IgD-negative memory B cell (primary cell): ENCODE data around the gene MPP4. TPM values are rescaled to one million over a fixed set of nuclear protein-coding genes. Genes with fewer than 3 reads are reported as not detected.

Source experiments
- H3K27ac Mint-ChIP-seq, 3 donors: one replicate each; pipeline ENCODE4 v1.8.0; 2020 to 2022; ENCODE audit warnings: mild to moderate bottlenecking in 3 of 3, mixed read lengths in 3 of 3, moderate library complexity in 1 of 3
- H3K27me3 Mint-ChIP-seq: one replicate; pipeline ENCODE4 v1.8.0; 2021; ENCODE audit warnings: mixed read lengths
- H3K36me3 Mint-ChIP-seq: one replicate; pipeline ENCODE4 v1.8.0; 2020; ENCODE audit warnings: mild to moderate bottlenecking, mixed read lengths
- H3K4me1 Mint-ChIP-seq, 3 donors: one replicate each; pipeline ENCODE4 v1.8.0; 2020 to 2022; ENCODE audit warnings: mixed read lengths in 3 of 3, mild to moderate bottlenecking in 1 of 3
- H3K4me3 Mint-ChIP-seq, 4 donors: one replicate each; pipeline ENCODE4 v1.8.0; 2020 to 2022; ENCODE audit warnings: mild to moderate bottlenecking in 4 of 4, mixed read lengths in 4 of 4, moderate library complexity in 3 of 4
- H3K9me3 Mint-ChIP-seq, 3 donors: one replicate each; pipeline ENCODE4 v1.8.0; 2020 to 2021; ENCODE audit warnings: mixed read lengths in 3 of 3, mild to moderate bottlenecking in 1 of 3
- polyA plus RNA-seq: library from polyadenylated mRNA; unstranded; fragments of 300-500 nt; fragmentation: Illumina TruSeq; gene quantifications from one replicate; pipeline ENCODE4 v1.2.3, GENCODE V29; 2021

MPP4 gene
- polyA plus RNA-seq, 1 donor from 2014 or later = not detected

GRCh38 chr2:201622306-201622970, 76.0 kb downstream of the MPP4 start:
- H3K4me3 Mint-ChIP-seq = no peak overlapping the region
- no peak overlapping the region for H3K27ac Mint-ChIP-seq
- no peaks in the 10 kb centered on the region for H3K9me3 Mint-ChIP-seq
- peaks cover 6% of the 10 kb centered on the region for H3K36me3 Mint-ChIP-seq
- no peaks in the 10 kb centered on the region for H3K27me3 Mint-ChIP-seq
- no peaks in the 10 kb centered on the region for H3K4me1 Mint-ChIP-seq

GRCh38 chr2:201621293-201621999, 77.0 kb downstream of the MPP4 start:
- Mint-ChIP-seq H3K36me3 (peaks cover 8% of the 10 kb centered on the region), H3K27me3 (no peaks in the 10 kb centered on the region), H3K27ac (no peak overlapping the region)

GRCh38 chr2:201618744-201619662, 79.4 kb downstream of the MPP4 start:
- no peak overlapping the region for H3K4me3 Mint-ChIP-seq
- H3K27ac Mint-ChIP-seq = no peak overlapping the region
- H3K4me1 Mint-ChIP-seq = no peaks in the 10 kb centered on the region
- no peaks in the 10 kb centered on the region for H3K27me3 Mint-ChIP-seq
- peaks cover 5% of the 10 kb centered on the region for H3K36me3 Mint-ChIP-seq
- peaks cover 0 to 4% (median 0%) of the 10 kb centered on the region in 3 donors for H3K9me3 Mint-ChIP-seq

More at GRCh38 chr2:201621293-201621999, 77.0 kb downstream of the MPP4 start:
- Mint-ChIP-seq H3K4me3 (no peak overlapping the region), H3K4me1 (no peaks in the 10 kb centered on the region), H3K9me3 (no peaks in the 10 kb centered on the region)

- H3K9me3 Mint-ChIP-seq = peaks cover 2 to 6% (median 6%) of the 10 kb centered on the region in 3 donors
- H3K27me3 Mint-ChIP-seq = peaks cover 17% of the 10 kb centered on the region
- H3K4me3 Mint-ChIP-seq = no peak overlapping the region
- H3K27ac Mint-ChIP-seq = no peak overlapping the region
- peaks cover 5% of the 10 kb centered on the region for H3K36me3 Mint-ChIP-seq
- peaks cover 0 to 1% (median 0%) of the 10 kb centered on the region in 3 donors for H3K4me1 Mint-ChIP-seq
Observed at GRCh38 chr2:201608021-201608420, 90.4 kb downstream of the MPP4 start.

- no peak overlapping the region for H3K27ac Mint-ChIP-seq
- H3K9me3 Mint-ChIP-seq = peaks cover 2 to 6% (median 6%) of the 10 kb centered on the region in 3 donors
- peaks cover 17% of the 10 kb centered on the region for H3K27me3 Mint-ChIP-seq
- peaks cover 0 to 1% (median 0%) of the 10 kb centered on the region in 3 donors for H3K4me1 Mint-ChIP-seq
- peaks cover 5% of the 10 kb centered on the region for H3K36me3 Mint-ChIP-seq
- no peak overlapping the region for H3K4me3 Mint-ChIP-seq
Observed at GRCh38 chr2:201607568-201607967, 90.9 kb downstream of the MPP4 start.

- Mint-ChIP-seq H3K4me3 (no peak overlapping the region), H3K27me3 (peaks cover 13% of the 10 kb centered on the region), H3K9me3 (peaks cover 0 to 11% (median 6%) of the 10 kb centered on the region in 3 donors), H3K36me3 (peaks cover 3% of the 10 kb centered on the region), H3K27ac (no peak overlapping the region), H3K4me1 (peaks cover 0 to 1% (median 0%) of the 10 kb centered on the region in 3 donors)
Observed at GRCh38 chr2:201600906-201601305, 97.5 kb downstream of the MPP4 start.

- Mint-ChIP-seq H3K27ac (no peak overlapping the region), H3K36me3 (no peaks in the 10 kb centered on the region), H3K9me3 (peaks cover 0 to 11% (median 6%) of the 10 kb centered on the region in 3 donors), H3K4me1 (no peaks in the 10 kb centered on the region), H3K4me3 (no peak overlapping the region), H3K27me3 (peaks cover 2% of the 10 kb centered on the region)
Observed at GRCh38 chr2:201597397-201597796, 101.0 kb downstream of the MPP4 start.

Other genes with a start within 250 kb of the MPP4 start
- 33.0 TPM for gene TRAK2, start 247.2 kb downstream of the MPP4 start, polyA plus RNA-seq
- 40.0 TPM for gene STRADB, start 246.9 kb downstream of the MPP4 start, polyA plus RNA-seq
- 2.2 TPM for gene TMEM237, start 55.1 kb downstream of the MPP4 start, polyA plus RNA-seq
- 4.4 TPM for gene ALS2, start 82.3 kb upstream of the MPP4 start, polyA plus RNA-seq
- gene CDK15, start 107.9 kb upstream of the MPP4 start, polyA plus RNA-seq = not detected